Fibroblast of skin of back (primary cell): ENCODE results near the gene NRG3.
"Not testable (repeated sequence)": the region's sequence is repeated elsewhere in the genome, so short reads cannot be mapped to it uniquely, and the experiment has no call there.

Experiments
- DNase-seq: peaks from one replicate; pipeline ENCODE4 v3.0.0-alpha.2; 2013

NRG3 gene

GRCh38 chr10:82284180-82284579 is 409.2 kb downstream of the NRG3 start:
- no peak for DNase-seq

- peak; percentile 82 for DNase-seq
Observed at GRCh38 chr10:82288461-82288881, 413.5 kb downstream of the NRG3 start.

- DNase-seq: no peak
Observed at GRCh38 chr10:82289945-82290344, 415.0 kb downstream of the NRG3 start.

GRCh38 chr10:82294874-82295378 is 419.9 kb downstream of the NRG3 start:
- no peak for DNase-seq

GRCh38 chr10:82308641-82309040 is 433.6 kb downstream of the NRG3 start:
- DNase-seq: no peak

- peak; percentile 2 for DNase-seq
Observed at GRCh38 chr10:82310839-82311238, 435.8 kb downstream of the NRG3 start.

- no peak for DNase-seq
Observed at GRCh38 chr10:82313401-82313800, 438.4 kb downstream of the NRG3 start.

- DNase-seq: no peak
Observed at GRCh38 chr10:82318534-82318933, 443.5 kb downstream of the NRG3 start.

GRCh38 chr10:82319074-82319473 is 444.1 kb downstream of the NRG3 start:
- DNase-seq: no peak

- no peak for DNase-seq
Observed at GRCh38 chr10:82319562-82319961, 444.6 kb downstream of the NRG3 start.

GRCh38 chr10:82321724-82322123 is 446.7 kb downstream of the NRG3 start:
- DNase-seq: no peak

- no peak for DNase-seq
Observed at GRCh38 chr10:82331716-82332115, 456.7 kb downstream of the NRG3 start.

GRCh38 chr10:82335831-82336230 is 460.8 kb downstream of the NRG3 start:
- DNase-seq: no peak

- DNase-seq: no peak
Observed at GRCh38 chr10:82340166-82340565, 465.2 kb downstream of the NRG3 start.

GRCh38 chr10:82349590-82349989 is 474.6 kb downstream of the NRG3 start:
- DNase-seq: not testable (repeated sequence)

- no peak for DNase-seq
Observed at GRCh38 chr10:82353381-82353780, 478.4 kb downstream of the NRG3 start.

GRCh38 chr10:82358486-82359099 is 483.6 kb downstream of the NRG3 start:
- DNase-seq: peak; percentile 57

- no peak for DNase-seq
Observed at GRCh38 chr10:82361256-82361655, 486.3 kb downstream of the NRG3 start.

GRCh38 chr10:82377608-82378007 is 502.6 kb downstream of the NRG3 start:
- peak; percentile 13 for DNase-seq

- peak; percentile 62 for DNase-seq
Observed at GRCh38 chr10:82378146-82378545, 503.2 kb downstream of the NRG3 start.

- DNase-seq: no peak
Observed at GRCh38 chr10:82383350-82383749, 508.4 kb downstream of the NRG3 start.

GRCh38 chr10:82390866-82391658 is 516.1 kb downstream of the NRG3 start:
- DNase-seq: no peak

- DNase-seq: no peak
Observed at GRCh38 chr10:82391971-82392370, 517.0 kb downstream of the NRG3 start.

- no peak for DNase-seq
Observed at GRCh38 chr10:82392533-82392932, 517.5 kb downstream of the NRG3 start.
